ENCODE measurements around the gene NUTF2. TPM values are rescaled to one million over a fixed set of nuclear protein-coding genes. Genes with fewer than 3 reads are reported as not detected.
A peak's percentile ranks its signal among the peaks of the same experiment; 100 is the strongest.

NUTF2 gene
- total RNA-seq, 2 donors from 2014 or later: 58.3 to 108 TPM

DNA sequence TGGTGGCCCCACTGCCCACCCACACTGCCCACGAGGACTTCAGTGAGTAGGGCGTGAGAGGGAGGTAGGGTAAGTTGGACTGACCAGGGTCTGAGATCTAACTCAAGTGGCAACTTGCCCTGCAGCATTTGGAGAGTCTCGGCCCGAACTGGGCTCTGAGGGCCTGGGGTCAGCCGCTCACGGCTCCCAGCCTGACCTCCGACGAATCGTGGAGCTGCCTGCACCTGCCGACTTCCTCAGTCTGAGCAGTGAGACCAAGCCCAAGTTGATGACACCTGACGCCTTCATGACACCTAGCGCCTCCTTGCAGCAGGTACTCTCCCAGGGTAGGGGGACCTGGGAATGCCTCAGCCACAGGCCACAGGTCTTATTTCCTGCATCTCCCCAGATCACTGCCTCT lies 32.7 kb downstream of the NUTF2 start:
- DNase-seq: no peak
- no peak overlapping the region for H3K9ac ChIP-seq (ENCODE audit: low read depth in 2 of 2, low read length in 2 of 2)

DNA sequence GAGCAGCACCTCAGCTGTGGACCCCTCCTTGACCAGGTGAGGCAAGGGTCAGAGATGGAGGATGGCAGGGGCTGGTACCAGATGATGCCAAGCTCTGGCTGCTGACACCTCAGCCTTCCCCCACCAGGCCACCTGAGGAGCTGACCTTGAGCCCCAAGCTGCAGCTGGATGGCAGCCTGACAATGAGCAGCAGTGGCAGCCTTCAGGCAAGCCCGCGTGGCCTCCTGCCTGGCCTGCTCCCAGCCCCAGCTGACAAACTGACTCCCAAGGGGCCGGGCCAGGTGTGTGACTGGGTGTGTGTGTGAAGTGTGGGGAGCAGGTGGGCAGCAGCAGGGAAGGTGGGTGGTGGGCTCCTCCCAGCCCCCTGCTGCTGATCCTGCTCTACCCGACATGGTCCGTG lies 33.2 kb downstream of the NUTF2 start:
- TF ChIP-seq, protein P1, sequence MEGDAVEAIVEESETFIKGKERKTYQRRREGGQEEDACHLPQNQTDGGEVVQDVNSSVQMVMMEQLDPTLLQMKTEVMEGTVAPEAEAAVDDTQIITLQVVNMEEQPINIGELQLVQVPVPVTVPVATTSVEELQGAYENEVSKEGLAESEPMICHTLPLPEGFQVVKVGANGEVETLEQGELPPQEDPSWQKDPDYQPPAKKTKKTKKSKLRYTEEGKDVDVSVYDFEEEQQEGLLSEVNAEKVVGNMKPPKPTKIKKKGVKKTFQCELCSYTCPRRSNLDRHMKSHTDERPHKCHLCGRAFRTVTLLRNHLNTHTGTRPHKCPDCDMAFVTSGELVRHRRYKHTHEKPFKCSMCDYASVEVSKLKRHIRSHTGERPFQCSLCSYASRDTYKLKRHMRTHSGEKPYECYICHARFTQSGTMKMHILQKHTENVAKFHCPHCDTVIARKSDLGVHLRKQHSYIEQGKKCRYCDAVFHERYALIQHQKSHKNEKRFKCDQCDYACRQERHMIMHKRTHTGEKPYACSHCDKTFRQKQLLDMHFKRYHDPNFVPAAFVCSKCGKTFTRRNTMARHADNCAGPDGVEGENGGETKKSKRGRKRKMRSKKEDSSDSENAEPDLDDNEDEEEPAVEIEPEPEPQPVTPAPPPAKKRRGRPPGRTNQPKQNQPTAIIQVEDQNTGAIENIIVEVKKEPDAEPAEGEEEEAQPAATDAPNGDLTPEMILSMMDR (IDR thresholded peaks at IDR 0.05): no peak
- intact Hi-C loops (cut with DNase I): no loop called here
- H3K36me3 ChIP-seq: peaks cover 40% of the 10 kb centered on the region
- H3K9ac ChIP-seq (ENCODE audit: low read depth in 2 of 2, low read length in 2 of 2): no peak overlapping the region
- H3K4me3 ChIP-seq: no peak overlapping the region
- H3K27me3 ChIP-seq: no peaks in the 10 kb centered on the region
- H3K27ac ChIP-seq: no peak overlapping the region
- no peaks in the 10 kb centered on the region for H3K9me3 ChIP-seq
- no peak for DNase-seq
- no peaks in the 10 kb centered on the region for H3K4me1 ChIP-seq

More for the DNA sequence above, 32.7 kb downstream of the NUTF2 start:
- H3K36me3 ChIP-seq: peaks cover 40% of the 10 kb centered on the region
- H3K4me3 ChIP-seq: no peak overlapping the region
- H3K4me1 ChIP-seq: peaks cover 4% of the 10 kb centered on the region
- no peak overlapping the region for H3K27ac ChIP-seq
- intact Hi-C loops (cut with DNase I): no loop called here
- TF ChIP-seq, protein P1 (IDR thresholded peaks at IDR 0.05): no peak
- no peaks in the 10 kb centered on the region for H3K9me3 ChIP-seq
- H3K27me3 ChIP-seq: no peaks in the 10 kb centered on the region

GRCh38 chr16:67880584-67880983 lies 33.9 kb downstream of the NUTF2 start:
- Histone ChIP-seq H3K36me3 (peaks cover 40% of the 10 kb centered on the region), H3K9me3 (no peaks in the 10 kb centered on the region), H3K27me3 (no peaks in the 10 kb centered on the region), H3K4me1 (no peaks in the 10 kb centered on the region), H3K4me3 (no peak overlapping the region), H3K27ac (no peak overlapping the region), H3K9ac (ENCODE audit: low read depth in 2 of 2, low read length in 2 of 2) (no peak overlapping the region)
- TF ChIP-seq, protein P1 (IDR thresholded peaks at IDR 0.05): no peak
- no peak for DNase-seq
- intact Hi-C loops (cut with DNase I): no loop called here

- TF ChIP-seq, protein P1 (IDR thresholded peaks at IDR 0.05): no peak
- H3K4me1 ChIP-seq: no peaks in the 10 kb centered on the region
- intact Hi-C loops (cut with DNase I): loop anchor here (2.0 kb wide), 1 partner anchor 47 kb away; no protein-coding TSS in a partner anchor
- DNase-seq: no peak
- no peak overlapping the region for H3K4me3 ChIP-seq
- peaks cover 37% of the 10 kb centered on the region for H3K36me3 ChIP-seq
- no peaks in the 10 kb centered on the region for H3K27me3 ChIP-seq
- no peaks in the 10 kb centered on the region for H3K9me3 ChIP-seq
- no peak overlapping the region for H3K9ac ChIP-seq (ENCODE audit: low read depth in 2 of 2, low read length in 2 of 2)
- no peak overlapping the region for H3K27ac ChIP-seq
These were observed 35.0 kb downstream of the NUTF2 start for GRCh38 chr16:67881621-67882161.

- TF ChIP-seq, protein P1 (IDR thresholded peaks at IDR 0.05): no peak
- Histone ChIP-seq H3K27me3 (no peaks in the 10 kb centered on the region), H3K9me3 (no peaks in the 10 kb centered on the region), H3K9ac (ENCODE audit: low read depth in 2 of 2, low read length in 2 of 2) (peak overlapping the region in 1 of 2 donors; percentile 56), H3K27ac (no peak overlapping the region), H3K36me3 (peaks cover 29% of the 10 kb centered on the region), H3K4me1 (no peaks in the 10 kb centered on the region), H3K4me3 (no peak overlapping the region)
- intact Hi-C loops (cut with DNase I): loop anchor here (2.0 kb wide), 1 partner anchor 46 kb away; no protein-coding TSS in a partner anchor
- DNase-seq: no peak
These were observed 35.8 kb downstream of the NUTF2 start for GRCh38 chr16:67882374-67883145.

Data from colonic mucosa (tissue), 4 donors.